Keratinocyte (primary cell): Measurements from ENCODE around the gene MALSU1. TPM values are rescaled to one million over a fixed set of nuclear protein-coding genes. Genes with fewer than 3 reads are reported as not detected.

Experiments used
- DNase-seq: peaks from one replicate; pipeline ENCODE4 v3.0.0-alpha.2; 2011; ENCODE audit warnings: low read depth, missing footprints, low spot score
- FAIRE-seq: peaks from 2 replicates; lab custom pipeline; 2011; peaks lifted over from hg19 to GRCh38; lab: Jason Lieb, UNC
- H2AFZ ChIP-seq: 2 replicates; pipeline ENCODE4 v1.6.0; 2012; ENCODE audit warnings: low read length, control low read depth, inconsistent platforms; ENCODE audit not compliant: control insufficient read depth
- H3K27ac ChIP-seq: 2 replicates; pipeline ENCODE4 v1.5.1; 2011; ENCODE audit warnings: low read length; ENCODE audit not compliant: control insufficient read depth, insufficient read depth
- H3K27me3 ChIP-seq: 3 replicates; pipeline ENCODE4 v1.6.0; 2011; ENCODE audit warnings: low read length; ENCODE audit not compliant: control insufficient read depth, insufficient read depth; ENCODE audit errors: extremely low read depth
- H3K36me3 ChIP-seq, 2 experiments: 2 replicates in 1 of 2; 3 replicates in 1 of 2; pipeline ENCODE4 v1.5.1; 2011; ENCODE audit warnings: low read length in 2 of 2, mild to moderate bottlenecking in 1 of 2; ENCODE audit not compliant: control insufficient read depth in 2 of 2, insufficient read depth in 2 of 2; ENCODE audit errors: extremely low read depth in 1 of 2
- H3K4me1 ChIP-seq: 3 replicates; pipeline ENCODE4 v1.5.1; 2011; ENCODE audit warnings: low read length; ENCODE audit not compliant: control insufficient read depth, insufficient read depth; ENCODE audit errors: extremely low read depth
- H3K4me2 ChIP-seq: 3 replicates; pipeline ENCODE4 v1.6.0; 2011; ENCODE audit warnings: low read depth, low read length; ENCODE audit not compliant: control insufficient read depth, insufficient read depth; ENCODE audit errors: extremely low read depth
- H3K4me3 ChIP-seq, 3 experiments: fragments of 200-600 bp in 1 of 3; sonication (generic) in 1 of 3; 2 replicates in 2 of 3; 3 replicates in 1 of 3; pipeline ENCODE4 v1.5.1; 2011 to 2016; ENCODE audit warnings: low read length in 3 of 3, mild to moderate bottlenecking in 3 of 3, control low read depth in 2 of 3, inconsistent platforms in 1 of 3, low read depth in 1 of 3, mixed read lengths in 1 of 3, mixed run types in 1 of 3, moderate library complexity in 1 of 3; ENCODE audit not compliant: control insufficient read depth in 2 of 3, insufficient read depth in 2 of 3; ENCODE audit errors: extremely low read depth in 1 of 3
- H3K79me2 ChIP-seq: 2 replicates; pipeline ENCODE4 v1.6.0; 2012; ENCODE audit warnings: low read length; ENCODE audit not compliant: control insufficient read depth, insufficient read depth
- H3K9ac ChIP-seq: 3 replicates; pipeline ENCODE4 v1.6.0; 2011; ENCODE audit warnings: low read length; ENCODE audit not compliant: control insufficient read depth, insufficient read depth; ENCODE audit errors: extremely low read depth
- H3K9me1 ChIP-seq: 3 replicates; pipeline ENCODE4 v1.6.0; 2011; ENCODE audit warnings: low read length; ENCODE audit not compliant: control insufficient read depth, insufficient read depth; ENCODE audit errors: extremely low read depth
- H3K9me3 ChIP-seq: 2 replicates; pipeline ENCODE4 v1.5.1; 2012; ENCODE audit warnings: low read depth, low read length; ENCODE audit not compliant: control insufficient read depth
- H4K20me1 ChIP-seq: 3 replicates; pipeline ENCODE4 v1.6.0; 2011; ENCODE audit warnings: low read length; ENCODE audit not compliant: control insufficient read depth, insufficient read depth; ENCODE audit errors: extremely low read depth
- CTCF ChIP-seq, 3 experiments: IDR thresholded peaks in 1 of 3; conservative IDR thresholded peaks in 1 of 3; optimal IDR thresholded peaks in 1 of 3; 2 replicates in 2 of 3; 3 replicates in 1 of 3; pipeline versions ENCODE3 to v1.5.1; 2011; ENCODE audit warnings: low read length in 3 of 3, mild to moderate bottlenecking in 3 of 3, moderate library complexity in 2 of 3, control low read depth in 1 of 3, inconsistent platforms in 1 of 3; ENCODE audit not compliant: insufficient read depth in 2 of 3; ENCODE audit errors: extremely low read depth in 1 of 3
- EZH2 ChIP-seq: IDR thresholded peaks from one replicate; pipeline ENCODE4 v1.6.1; 2012; ENCODE audit warnings: inconsistent platforms, mild to moderate bottlenecking, low read length, moderate library complexity
- dilution Hi-C: fragments of 300-500 bp; cut with MboI; formaldehyde crosslinking; loops from one replicate; pipeline ENCODE4 v1.7.0; 2020; ENCODE audit warnings: low sequenced_read_pairs; ENCODE audit not compliant: extremely low pct_ligation_motif_present
- polyA plus RNA-seq, 5 experiments: library from polyadenylated mRNA; depleted of rRNA in 3 of 5; stranded (reverse) in 3 of 5; stranded (forward) in 1 of 5; unstranded in 1 of 5; fragments of >200 nt; gene quantifications; 1 replicate in 1 of 5; 2 replicates in 3 of 5; 3 replicates in 1 of 5; pipeline versions ENCODE4 v1.2.1 to v1.2.3, GENCODE V29; 2011 to 2012; ENCODE audit warnings: missing spikeins in 2 of 5, low read depth in 1 of 5, low replicate concordance in 1 of 5

Gene MALSU1
- polyA plus RNA-seq, 1 donor (not counting 4 experiments of a cell fraction or from before 2014, with no cell fraction given), result 67.8 TPM

- Histone ChIP-seq H3K9me1 (no peaks in the 10 kb centered on the region), H3K4me1 (peaks cover 24% of the 10 kb centered on the region), H3K36me3 (peaks cover 0 to 3% of the 10 kb centered on the region in 2 experiments), H3K9ac (no peak overlapping the region), H3K27ac (no peak overlapping the region), H3K4me3 (no peak overlapping the region), H2AFZ (no peak overlapping the region), H4K20me1 (peaks cover 2% of the 10 kb centered on the region), H3K9me3 (no peaks in the 10 kb centered on the region), H3K27me3 (no peaks in the 10 kb centered on the region), H3K4me2 (no peak overlapping the region), H3K79me2 (no peaks in the 10 kb centered on the region)
- TF ChIP-seq CTCF (optimal IDR thresholded peaks at IDR 0.05 in 1 of 3, IDR thresholded peaks at IDR 0.05 in 1 of 3, conservative IDR thresholded peaks at IDR 0.05 in 1 of 3; ENCODE audit: extremely low read depth in 1 of 3, insufficient read depth in 2 of 3, low read length in 3 of 3), result no peak
- no peak for TF ChIP-seq EZH2
- FAIRE-seq, result no peak
- no peak for DNase-seq
- dilution Hi-C loops, result no loop called here
Observed at GRCh38 chr7:23332910-23333612, 33.9 kb downstream of the MALSU1 start.

GRCh38 chr7:23333671-23334246, 34.6 kb downstream of the MALSU1 start:
- TF ChIP-seq CTCF (optimal IDR thresholded peaks at IDR 0.05 in 1 of 3, IDR thresholded peaks at IDR 0.05 in 1 of 3, conservative IDR thresholded peaks at IDR 0.05 in 1 of 3; ENCODE audit: extremely low read depth in 1 of 3, insufficient read depth in 2 of 3, low read length in 3 of 3) (no peak), EZH2 (no peak)
- DNase-seq, result peak; percentile 30
- H3K79me2 ChIP-seq, result no peaks in the 10 kb centered on the region
- H3K9ac ChIP-seq, result no peak overlapping the region
- H3K36me3 ChIP-seq, result peaks cover 0 to 3% of the 10 kb centered on the region in 2 experiments
- H2AFZ ChIP-seq, result no peak overlapping the region
- no peaks in the 10 kb centered on the region for H3K9me1 ChIP-seq
- peaks cover 2% of the 10 kb centered on the region for H4K20me1 ChIP-seq
- H3K27me3 ChIP-seq, result no peaks in the 10 kb centered on the region
- peak overlapping the region; percentile 55 for H3K27ac ChIP-seq
- peak; percentile 98 for FAIRE-seq
- no peak overlapping the region for H3K4me3 ChIP-seq
- dilution Hi-C loops, result no loop called here
- no peaks in the 10 kb centered on the region for H3K9me3 ChIP-seq
- H3K4me2 ChIP-seq, result peak overlapping the region; percentile 69
- peaks cover 24% of the 10 kb centered on the region for H3K4me1 ChIP-seq
